HepG2 (cell line): ENCODE data around the gene CCL27. TPM values are rescaled to one million over a fixed set of nuclear protein-coding genes. Genes with fewer than 3 reads are reported as not detected.
A peak's percentile ranks its signal among the peaks of the same experiment; 100 is the strongest.

Experiments
- ATF2 ChIP-seq: sonication (generic); formaldehyde crosslinking; IDR thresholded peaks from 2 replicates; pipeline ENCODE4 v1.4.0; 2020; ENCODE audit warnings: missing genetic modification reagents
- ATF7-NPFF ChIP-seq: sonication (generic); formaldehyde crosslinking; IDR thresholded peaks from 2 replicates; pipeline ENCODE4 v1.8.1; 2023; ENCODE audit warnings: mild to moderate bottlenecking, low read depth, missing genetic modification reagents, moderate library complexity
- ELF3 ChIP-seq: IDR thresholded peaks from 2 replicates; pipeline ENCODE4 v1.6.1; 2016; ENCODE audit warnings: missing genetic modification reagents, missing compliant biosample characterization
- FOXA3 ChIP-seq: IDR thresholded peaks from 2 replicates; pipeline ENCODE4 v1.6.1; 2016; ENCODE audit warnings: missing genetic modification reagents, missing compliant biosample characterization
- GATAD2A ChIP-seq: IDR thresholded peaks from 2 replicates; pipeline ENCODE4 v1.6.1; 2016
- HDAC2 ChIP-seq: sonication (generic); formaldehyde crosslinking; IDR thresholded peaks from 2 replicates; pipeline ENCODE4 v1.4.0; 2020; ENCODE audit warnings: missing genetic modification reagents
- KDM4B ChIP-seq: sonication (generic); formaldehyde crosslinking; IDR thresholded peaks from 2 replicates; pipeline ENCODE4 v1.4.0; 2020; ENCODE audit warnings: missing genetic modification reagents
- NFE2L2 ChIP-seq: fragments of 150-350 bp; IDR thresholded peaks from 2 replicates; pipeline ENCODE4 v1.6.1; 2014; ENCODE audit warnings: low read length
- NFYB ChIP-seq: sonication (generic); formaldehyde crosslinking; IDR thresholded peaks from 2 replicates; pipeline ENCODE4 v1.4.0; 2020; ENCODE audit warnings: missing genetic modification reagents
- PRPF4 ChIP-seq: fragments of 200-400 bp; formaldehyde crosslinking; IDR thresholded peaks from 2 replicates; pipeline ENCODE4 v1.6.1; 2016; ENCODE audit warnings: low read length, low read depth; ENCODE audit not compliant: poor library complexity, severe bottlenecking
- SSRP1 ChIP-seq: IDR thresholded peaks from 2 replicates; pipeline ENCODE4 v1.6.1; 2016; ENCODE audit warnings: control low read depth
- TFDP1 ChIP-seq: IDR thresholded peaks from 2 replicates; pipeline ENCODE4 v1.6.1; 2016; ENCODE audit warnings: missing compliant biosample characterization, missing genetic modification reagents, borderline replicate concordance
- ZBTB4 ChIP-seq: sonication (generic); formaldehyde crosslinking; IDR thresholded peaks from 2 replicates; pipeline ENCODE4 v1.4.0; 2020; ENCODE audit warnings: missing genetic modification reagents, mild to moderate bottlenecking, borderline replicate concordance
- ZBTB43 ChIP-seq: sonication (generic); formaldehyde crosslinking; conservative IDR thresholded peaks from 2 replicates; pipeline ENCODE4 v1.4.0; 2020; ENCODE audit warnings: missing genetic modification reagents
- ZBTB7A ChIP-seq: sonication (generic); formaldehyde crosslinking; IDR thresholded peaks from 2 replicates; pipeline ENCODE4 v1.8.0; 2022; ENCODE audit warnings: mild to moderate bottlenecking, missing genetic modification reagents
- ZFP36L2 ChIP-seq: sonication (generic); formaldehyde crosslinking; IDR thresholded peaks from 2 replicates; pipeline ENCODE4 v1.4.0; 2020; ENCODE audit warnings: missing genetic modification reagents
- ZIK1 ChIP-seq: sonication (generic); formaldehyde crosslinking; IDR thresholded peaks from 2 replicates; pipeline ENCODE4 v1.5.0; 2020; ENCODE audit warnings: mild to moderate bottlenecking, low read depth, missing genetic modification reagents, borderline replicate concordance
- ZNF138 ChIP-seq: sonication (generic); formaldehyde crosslinking; IDR thresholded peaks from 2 replicates; pipeline ENCODE4 v1.5.0; 2020; ENCODE audit warnings: mild to moderate bottlenecking, low read depth, missing genetic modification reagents
- ZNF354B ChIP-seq: sonication (generic); formaldehyde crosslinking; IDR thresholded peaks from 2 replicates; pipeline ENCODE4 v1.8.0; 2022; ENCODE audit warnings: mild to moderate bottlenecking, missing genetic modification reagents
- ZNF510 ChIP-seq: sonication (generic); formaldehyde crosslinking; IDR thresholded peaks from 2 replicates; pipeline ENCODE4 v1.4.0; 2020; ENCODE audit warnings: low read depth, mild to moderate bottlenecking, missing genetic modification reagents
- ZNF552 ChIP-seq: sonication (generic); formaldehyde crosslinking; IDR thresholded peaks from 2 replicates; pipeline ENCODE4 v1.9.0; 2022; ENCODE audit warnings: missing genetic modification reagents, mild to moderate bottlenecking, borderline replicate concordance
- ZNF761 ChIP-seq: sonication (generic); formaldehyde crosslinking; conservative IDR thresholded peaks from 2 replicates; pipeline ENCODE4 v1.4.0; 2020; ENCODE audit warnings: mild to moderate bottlenecking, missing genetic modification reagents
- ZNF766 ChIP-seq: sonication (generic); formaldehyde crosslinking; IDR thresholded peaks from 2 replicates; pipeline ENCODE4 v1.5.0; 2020; ENCODE audit warnings: missing genetic modification reagents, borderline replicate concordance
- polyA plus RNA-seq, 8 experiments: library from polyadenylated mRNA; depleted of rRNA in 3 of 8; stranded (reverse) in 7 of 8; unstranded in 1 of 8; fragments of >200 nt; fragmentation: Illumina TruSeq in 4 of 8; extraction: Trizol in 4 of 8; gene quantifications; 2 replicates each; pipeline versions ENCODE4 v1.2.1 to v1.2.3, GENCODE V29; 2011 to 2016; ENCODE audit warnings: low read depth in 4 of 8, missing spikeins in 1 of 8, mixed read lengths in 1 of 8; ENCODE audit not compliant: insufficient read depth in 1 of 8
- total RNA-seq, 5 experiments: library from RNA; depleted of rRNA; stranded (reverse); fragments of >200 nt; fragmentation: Illumina TruSeq; extraction: Trizol; gene quantifications; 2 replicates each; pipeline ENCODE4 v1.2.3, GENCODE V29; 2016; ENCODE audit warnings: low read depth in 1 of 5

CCL27 gene
- total and polyA plus RNA-seq, 2 of the 13 experiments (the other 11 are each of a cell fraction or from before 2014, with no cell fraction given) = not detected

GRCh38 chr9:34675048-34675714 lies 12.7 kb upstream of the CCL27 start (continued):
- peak; percentile 56; the same call in 1 of the 2 replicates for TF ChIP-seq GATAD2A (CRISPR knock-in tag)
- TF ChIP-seq NFE2L2 = no peak
- TF ChIP-seq ATF2 (CRISPR knock-in tag) = no peak
- no peak for TF ChIP-seq ZNF552 (CRISPR knock-in tag)
- TF ChIP-seq KDM4B (CRISPR knock-in tag) = no peak
- TF ChIP-seq ZBTB43 (CRISPR knock-in tag) = no peak
- no peak for TF ChIP-seq NFYB (CRISPR knock-in tag)
- no peak for TF ChIP-seq FOXA3
- peak; percentile 62 for TF ChIP-seq ELF3
- no peak for TF ChIP-seq ZBTB4 (CRISPR knock-in tag)
- TF ChIP-seq ZFP36L2 (CRISPR knock-in tag) = no peak
- no peak for TF ChIP-seq ZNF138 (CRISPR knock-in tag)
- TF ChIP-seq SSRP1 = no peak
- no peak for TF ChIP-seq TFDP1 (CRISPR knock-in tag)
- no peak for TF ChIP-seq ATF7-NPFF (CRISPR knock-in tag)
- TF ChIP-seq ZNF766 (CRISPR knock-in tag) = peak; percentile 58; the same call in 1 of the 2 replicates
- TF ChIP-seq ZIK1 (CRISPR knock-in tag) = no peak
- TF ChIP-seq HDAC2 (CRISPR knock-in tag) = no peak
- TF ChIP-seq ZBTB7A (CRISPR knock-in tag) = no peak
- no peak for TF ChIP-seq ZNF761 (CRISPR knock-in tag)
- TF ChIP-seq ZNF354B (CRISPR knock-in tag) = no peak
- TF ChIP-seq PRPF4 = no peak
- no peak for TF ChIP-seq ZNF510 (CRISPR knock-in tag)
